ENCODE measurements around the gene AHR. TPM values are rescaled to one million over a fixed set of nuclear protein-coding genes. Genes with fewer than 3 reads are reported as not detected.

Gene AHR
- total and polyA plus RNA-seq, 2 donors (not counting 1 experiment from before 2014, with no cell fraction given): 4.8 to 11.2 TPM

- H3K27ac Mint-ChIP-seq: no peak overlapping the region
- ChIA-PET CTCF (no interaction called here), POLR2A (no interaction called here)
- Histone ChIP-seq H3K27me3 (replicated peaks in 1 of 4; ENCODE audit: control extremely low read depth in 1 of 4, control insufficient read depth in 3 of 4, insufficient read depth in 4 of 4, low read length in 3 of 4) (no peaks in the 10 kb centered on the region), H3K9me3 (ENCODE audit: control extremely low read depth in 1 of 3, control insufficient read depth in 2 of 3, insufficient read depth in 1 of 3, low read length in 2 of 3) (no peaks in the 10 kb centered on the region), H3K27ac (ENCODE audit: low read length in 2 of 2) (no peak overlapping the region), H3K4me3 (ENCODE audit: control extremely low read depth in 1 of 5, extremely low read depth in 1 of 5, insufficient read depth in 1 of 5, low read depth in 2 of 5, low read length in 4 of 5) (no peak overlapping the region), H4K20me1 (ENCODE audit: control insufficient read depth, insufficient read depth, low read length, poor library complexity, severe bottlenecking) (no peaks in the 10 kb centered on the region), H3K4me1 (ENCODE audit: control insufficient read depth in 2 of 2, insufficient read depth in 2 of 2, low read length in 2 of 2) (no peaks in the 10 kb centered on the region), H3K36me3 (replicated peaks in 1 of 2; ENCODE audit: control extremely low read depth in 1 of 2, control insufficient read depth in 1 of 2, extremely low read depth in 1 of 2, insufficient read depth in 2 of 2, low read length in 1 of 2) (peaks cover 2 to 6% of the 10 kb centered on the region in 2 experiments), H3K4me2 (replicated peaks; ENCODE audit: low read depth, low read length, poor library complexity, severe bottlenecking) (no peak overlapping the region), H2AFZ (ENCODE audit: insufficient read depth, low read depth, low read length, poor library complexity, severe bottlenecking) (no peak overlapping the region), H3K79me2 (ENCODE audit: control insufficient read depth, insufficient read depth, low read length) (no peaks in the 10 kb centered on the region), H3K9ac (ENCODE audit: low read length) (no peak overlapping the region)
- no peaks in the 10 kb centered on the region for H3K9me3 Mint-ChIP-seq (ENCODE audit: insufficient read depth)
- DNase-seq: no peak
- H3K4me1 Mint-ChIP-seq: peaks cover 1% of the 10 kb centered on the region
- no peak for TF ChIP-seq CTCF (IDR thresholded peaks at IDR 0.05)
- TF ChIP-seq EZH2 (IDR thresholded peaks at IDR 0.05; ENCODE audit: borderline replicate concordance, insufficient read depth, low read depth, low read length, poor library complexity, severe bottlenecking): no peak
- intact Hi-C loops (cut with micrococcal nuclease): no loop called here
- ATAC-seq (ENCODE audit: low read depth): no peak
- WGBS (ENCODE audit: insufficient coverage): no CpG with 5 or more reads among the region's 2 CpGs
- H3K27me3 Mint-ChIP-seq: no peaks in the 10 kb centered on the region
- no peak overlapping the region for H3K4me3 Mint-ChIP-seq
Observed at GRCh38 chr7:17326378-17326777, 27.9 kb downstream of the AHR start.

- no peak overlapping the region for H3K27ac Mint-ChIP-seq
- no peaks in the 10 kb centered on the region for H4K20me1 ChIP-seq (ENCODE audit: control insufficient read depth, insufficient read depth, low read length, poor library complexity, severe bottlenecking)
Observed at GRCh38 chr7:17328641-17329040, 30.2 kb downstream of the AHR start.

More at GRCh38 chr7:17328641-17329040, 30.2 kb downstream of the AHR start:
- H3K4me3 ChIP-seq (ENCODE audit: control extremely low read depth in 1 of 5, extremely low read depth in 1 of 5, insufficient read depth in 1 of 5, low read depth in 2 of 5, low read length in 4 of 5): no peak overlapping the region
- Mint-ChIP-seq H3K9me3 (ENCODE audit: insufficient read depth) (no peaks in the 10 kb centered on the region), H3K4me1 (no peaks in the 10 kb centered on the region), H3K4me3 (no peak overlapping the region), H3K27me3 (no peaks in the 10 kb centered on the region)
- H3K9ac ChIP-seq (ENCODE audit: low read length): no peak overlapping the region
- H3K36me3 ChIP-seq (replicated peaks in 1 of 2; ENCODE audit: control extremely low read depth in 1 of 2, control insufficient read depth in 1 of 2, extremely low read depth in 1 of 2, insufficient read depth in 2 of 2, low read length in 1 of 2): peaks cover 3 to 4% of the 10 kb centered on the region in 2 experiments
- intact Hi-C loops (cut with micrococcal nuclease): no loop called here
- no peak overlapping the region for H3K27ac ChIP-seq (ENCODE audit: low read length in 2 of 2)
- H3K4me1 ChIP-seq (ENCODE audit: control insufficient read depth in 2 of 2, insufficient read depth in 2 of 2, low read length in 2 of 2): no peaks in the 10 kb centered on the region
- CTCF ChIA-PET: no interaction called here
- H3K79me2 ChIP-seq (ENCODE audit: control insufficient read depth, insufficient read depth, low read length): no peaks in the 10 kb centered on the region
- H2AFZ ChIP-seq (ENCODE audit: insufficient read depth, low read depth, low read length, poor library complexity, severe bottlenecking): no peak overlapping the region
- no peaks in the 10 kb centered on the region for H3K9me3 ChIP-seq (ENCODE audit: control extremely low read depth in 1 of 3, control insufficient read depth in 2 of 3, insufficient read depth in 1 of 3, low read length in 2 of 3)
- no peak for DNase-seq
- no peaks in the 10 kb centered on the region for H3K27me3 ChIP-seq (replicated peaks in 1 of 4; ENCODE audit: control extremely low read depth in 1 of 4, control insufficient read depth in 3 of 4, insufficient read depth in 4 of 4, low read length in 3 of 4)
- H3K4me2 ChIP-seq (replicated peaks; ENCODE audit: low read depth, low read length, poor library complexity, severe bottlenecking): no peak overlapping the region
- no peak for TF ChIP-seq EZH2 (IDR thresholded peaks at IDR 0.05; ENCODE audit: borderline replicate concordance, insufficient read depth, low read depth, low read length, poor library complexity, severe bottlenecking)
- no peak for TF ChIP-seq CTCF (IDR thresholded peaks at IDR 0.05)
- ATAC-seq (ENCODE audit: low read depth): no peak
- POLR2A ChIA-PET: no interaction called here
